ENCODE results near the gene NINJ1. TPM values are rescaled to one million over a fixed set of nuclear protein-coding genes. Genes with fewer than 3 reads are reported as not detected.
A peak's percentile ranks its signal among the peaks of the same experiment; 100 is the strongest.

NINJ1 gene
- total and polyA plus RNA-seq, 2 of the 13 experiments (the other 11 are each of a cell fraction or from before 2014, with no cell fraction given), result 81.2 to 92.1 TPM

DNA sequence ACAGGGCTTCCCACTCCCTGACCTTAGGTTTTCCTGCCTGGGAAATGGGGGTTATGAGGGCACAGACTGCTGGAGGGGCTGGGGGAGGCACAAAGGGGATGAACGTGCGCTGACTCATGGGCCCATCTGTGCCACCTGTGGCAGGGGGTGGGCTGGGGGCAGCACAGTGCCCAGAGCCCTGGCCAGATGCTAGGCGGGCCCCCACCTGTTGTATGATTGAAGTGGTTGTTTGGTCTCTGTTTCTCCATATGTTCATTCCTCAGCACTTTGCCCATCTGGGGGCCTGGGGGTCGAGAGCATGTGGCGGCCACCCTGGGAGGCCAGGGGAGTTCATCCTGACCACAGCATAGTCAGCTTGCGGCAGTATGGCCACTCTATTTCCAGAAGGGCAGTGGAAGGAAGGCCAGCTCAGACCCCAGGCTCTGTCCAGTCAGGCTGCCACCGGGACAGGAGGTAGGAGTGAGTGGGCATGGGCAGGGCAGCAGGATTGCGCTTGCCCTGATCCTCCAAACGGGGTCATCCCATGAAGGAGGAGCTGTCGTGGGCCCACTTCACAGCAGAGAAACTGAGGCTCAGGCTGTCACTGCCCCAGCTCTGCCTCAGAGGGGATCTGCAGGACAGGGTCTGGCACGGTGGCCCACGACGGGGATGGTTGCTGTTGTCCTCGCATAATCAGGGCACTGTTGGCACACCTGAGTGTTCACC, 841 bp upstream of the NINJ1 start:
- H3K4me1 ChIP-seq (ENCODE audit: insufficient read depth, low read length), result peaks cover 77% of the 10 kb centered on the region
- peaks cover 3 to 5% of the 10 kb centered on the region in 2 experiments; a peak in 3 of 5 replicates for H3K36me3 ChIP-seq (replicated peaks in 1 of 2; ENCODE audit: control insufficient read depth in 1 of 2, insufficient read depth in 2 of 2, low read length in 2 of 2)
- no peak overlapping the region for H2AFZ ChIP-seq (ENCODE audit: low read length)
- intact Hi-C loops (cut with micrococcal nuclease; ENCODE audit: unreplicated experiment) (no loop called here), in situ Hi-C loops (cut with HindIII; ENCODE audit: extremely low pct_ligation_motif_present, low pct_unique_long_range_greater_than_20kb) (no loop called here)
- H4K20me1 ChIP-seq (ENCODE audit: insufficient read depth, low read length), result no peaks in the 10 kb centered on the region
- peak overlapping the region; percentile 89 for H3K4me2 ChIP-seq (ENCODE audit: low read depth, low read length)
- no peaks in the 10 kb centered on the region for H3K9me3 ChIP-seq (ENCODE audit: low read length)
- peak overlapping the region; percentile 60 to 96 (median 92) for H3K4me3 ChIP-seq (replicated peaks in 1 of 3; ENCODE audit: insufficient read depth in 1 of 3, low read depth in 2 of 3, low read length in 3 of 3)
- peak overlapping the region; percentile 99 for H3K27ac ChIP-seq (ENCODE audit: extremely low read length, insufficient read depth, low read length)
- 48% methylated on average over 5 of the region's 14 CpGs for whole genome bisulfite sequencing (ENCODE audit: low lambda C conversion rate)
- ATAC-seq (no peak), FAIRE-seq (no peak), DNase-seq (ENCODE audit: low spot score) (no peak)
- H3K79me2 ChIP-seq (ENCODE audit: insufficient read depth, low read length), result peaks cover 36% of the 10 kb centered on the region
- ChIA-PET CTCF (ENCODE audit: low intra/inter-chr PET ratio, low total read pairs) (no interaction called here), POLR2A (interaction anchor here (1.3 to 7.5 kb wide), 10 partner anchors 9 to 317 kb away, joined by 5 to 195 read pairs (median 16); partner anchors contain the start of gene CARD19)
- peak overlapping the region; percentile 82 for H3K9ac ChIP-seq (ENCODE audit: insufficient read depth, low read depth, low read length)
- no TSS peak for BruUV-seq (replicated peaks)
- H3K27me3 ChIP-seq (ENCODE audit: control insufficient read depth in 1 of 2, insufficient read depth in 2 of 2, low read length in 2 of 2), result peaks cover 3 to 6% of the 10 kb centered on the region in 2 experiments; a peak in 1 of 5 replicates
- TF ChIP-seq ZNF329 (CRISPR knock-in tag; IDR thresholded peaks at IDR 0.05; ENCODE audit: low read depth) (0 out of 2 replicates have a peak, but pooled peaks have one; percentile 8), HNRNPL (IDR thresholded peaks at IDR 0.05; ENCODE audit: low read depth, low read length) (peak; percentile 78), ZNF768 (CRISPR knock-in tag; IDR thresholded peaks at IDR 0.05) (0 out of 2 replicates have a peak, but pooled peaks have one; percentile 2), ZBTB7A (CRISPR knock-in tag; IDR thresholded peaks at IDR 0.05) (0 out of 2 replicates have a peak, but pooled peaks have one; percentile 53), ZNF629 (CRISPR knock-in tag; conservative IDR thresholded peaks at IDR 0.05) (peak; percentile 76), HCFC1 (IDR thresholded peaks at IDR 0.05; ENCODE audit: low read depth, low read length) (no peak), NRL (CRISPR knock-in tag; IDR thresholded peaks at IDR 0.05; ENCODE audit: borderline replicate concordance) (peak; percentile 71; the same call in 1 of the 2 replicates), ZNF790 (CRISPR knock-in tag; IDR thresholded peaks at IDR 0.05; ENCODE audit: borderline replicate concordance) (0 out of 2 replicates have a peak, but pooled peaks have one; percentile 60), ZMYM3 (CRISPR knock-in tag; IDR thresholded peaks at IDR 0.05) (0 out of 2 replicates have a peak, but pooled peaks have one; percentile 44), SRF (IDR thresholded peaks at IDR 0.05; ENCODE audit: low read depth, low read length) (no peak), ZNF30 (CRISPR knock-in tag; IDR thresholded peaks at IDR 0.05) (no peak), RBFOX2 (IDR thresholded peaks at IDR 0.05; ENCODE audit: low read depth, low read length) (no peak)
- TF ChIP-seq, protein P1, sequence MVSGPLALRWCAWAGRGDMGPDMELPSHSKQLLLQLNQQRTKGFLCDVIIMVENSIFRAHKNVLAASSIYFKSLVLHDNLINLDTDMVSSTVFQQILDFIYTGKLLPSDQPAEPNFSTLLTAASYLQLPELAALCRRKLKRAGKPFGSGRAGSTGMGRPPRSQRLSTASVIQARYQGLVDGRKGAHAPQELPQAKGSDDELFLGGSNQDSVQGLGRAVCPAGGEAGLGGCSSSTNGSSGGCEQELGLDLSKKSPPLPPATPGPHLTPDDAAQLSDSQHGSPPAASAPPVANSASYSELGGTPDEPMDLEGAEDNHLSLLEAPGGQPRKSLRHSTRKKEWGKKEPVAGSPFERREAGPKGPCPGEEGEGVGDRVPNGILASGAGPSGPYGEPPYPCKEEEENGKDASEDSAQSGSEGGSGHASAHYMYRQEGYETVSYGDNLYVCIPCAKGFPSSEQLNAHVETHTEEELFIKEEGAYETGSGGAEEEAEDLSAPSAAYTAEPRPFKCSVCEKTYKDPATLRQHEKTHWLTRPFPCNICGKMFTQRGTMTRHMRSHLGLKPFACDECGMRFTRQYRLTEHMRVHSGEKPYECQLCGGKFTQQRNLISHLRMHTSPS (CRISPR knock-in tag; IDR thresholded peaks at IDR 0.05; ENCODE audit: low read depth), result peak; percentile 39; the same call in 1 of the 2 replicates
- TF ChIP-seq, protein P2, sequence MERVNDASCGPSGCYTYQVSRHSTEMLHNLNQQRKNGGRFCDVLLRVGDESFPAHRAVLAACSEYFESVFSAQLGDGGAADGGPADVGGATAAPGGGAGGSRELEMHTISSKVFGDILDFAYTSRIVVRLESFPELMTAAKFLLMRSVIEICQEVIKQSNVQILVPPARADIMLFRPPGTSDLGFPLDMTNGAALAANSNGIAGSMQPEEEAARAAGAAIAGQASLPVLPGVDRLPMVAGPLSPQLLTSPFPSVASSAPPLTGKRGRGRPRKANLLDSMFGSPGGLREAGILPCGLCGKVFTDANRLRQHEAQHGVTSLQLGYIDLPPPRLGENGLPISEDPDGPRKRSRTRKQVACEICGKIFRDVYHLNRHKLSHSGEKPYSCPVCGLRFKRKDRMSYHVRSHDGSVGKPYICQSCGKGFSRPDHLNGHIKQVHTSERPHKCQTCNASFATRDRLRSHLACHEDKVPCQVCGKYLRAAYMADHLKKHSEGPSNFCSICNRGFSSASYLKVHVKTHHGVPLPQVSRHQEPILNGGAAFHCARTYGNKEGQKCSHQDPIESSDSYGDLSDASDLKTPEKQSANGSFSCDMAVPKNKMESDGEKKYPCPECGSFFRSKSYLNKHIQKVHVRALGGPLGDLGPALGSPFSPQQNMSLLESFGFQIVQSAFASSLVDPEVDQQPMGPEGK (CRISPR knock-in tag; IDR thresholded peaks at IDR 0.05), result 0 out of 2 replicates have a peak, but pooled peaks have one; percentile 0
- TF ChIP-seq, protein P3, sequence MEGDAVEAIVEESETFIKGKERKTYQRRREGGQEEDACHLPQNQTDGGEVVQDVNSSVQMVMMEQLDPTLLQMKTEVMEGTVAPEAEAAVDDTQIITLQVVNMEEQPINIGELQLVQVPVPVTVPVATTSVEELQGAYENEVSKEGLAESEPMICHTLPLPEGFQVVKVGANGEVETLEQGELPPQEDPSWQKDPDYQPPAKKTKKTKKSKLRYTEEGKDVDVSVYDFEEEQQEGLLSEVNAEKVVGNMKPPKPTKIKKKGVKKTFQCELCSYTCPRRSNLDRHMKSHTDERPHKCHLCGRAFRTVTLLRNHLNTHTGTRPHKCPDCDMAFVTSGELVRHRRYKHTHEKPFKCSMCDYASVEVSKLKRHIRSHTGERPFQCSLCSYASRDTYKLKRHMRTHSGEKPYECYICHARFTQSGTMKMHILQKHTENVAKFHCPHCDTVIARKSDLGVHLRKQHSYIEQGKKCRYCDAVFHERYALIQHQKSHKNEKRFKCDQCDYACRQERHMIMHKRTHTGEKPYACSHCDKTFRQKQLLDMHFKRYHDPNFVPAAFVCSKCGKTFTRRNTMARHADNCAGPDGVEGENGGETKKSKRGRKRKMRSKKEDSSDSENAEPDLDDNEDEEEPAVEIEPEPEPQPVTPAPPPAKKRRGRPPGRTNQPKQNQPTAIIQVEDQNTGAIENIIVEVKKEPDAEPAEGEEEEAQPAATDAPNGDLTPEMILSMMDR (CRISPR knock-in tag; IDR thresholded peaks at IDR 0.05), result 0 out of 2 replicates have a peak, but pooled peaks have one; percentile 0
- TF ChIP-seq, protein P4, sequence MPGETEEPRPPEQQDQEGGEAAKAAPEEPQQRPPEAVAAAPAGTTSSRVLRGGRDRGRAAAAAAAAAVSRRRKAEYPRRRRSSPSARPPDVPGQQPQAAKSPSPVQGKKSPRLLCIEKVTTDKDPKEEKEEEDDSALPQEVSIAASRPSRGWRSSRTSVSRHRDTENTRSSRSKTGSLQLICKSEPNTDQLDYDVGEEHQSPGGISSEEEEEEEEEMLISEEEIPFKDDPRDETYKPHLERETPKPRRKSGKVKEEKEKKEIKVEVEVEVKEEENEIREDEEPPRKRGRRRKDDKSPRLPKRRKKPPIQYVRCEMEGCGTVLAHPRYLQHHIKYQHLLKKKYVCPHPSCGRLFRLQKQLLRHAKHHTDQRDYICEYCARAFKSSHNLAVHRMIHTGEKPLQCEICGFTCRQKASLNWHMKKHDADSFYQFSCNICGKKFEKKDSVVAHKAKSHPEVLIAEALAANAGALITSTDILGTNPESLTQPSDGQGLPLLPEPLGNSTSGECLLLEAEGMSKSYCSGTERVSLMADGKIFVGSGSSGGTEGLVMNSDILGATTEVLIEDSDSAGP (CRISPR knock-in tag; IDR thresholded peaks at IDR 0.05; ENCODE audit: borderline replicate concordance), result 0 out of 2 replicates have a peak, but pooled peaks have one; percentile 24
